HG03457 (cell line): ENCODE measurements around the gene ZNF619.
A peak's percentile ranks its signal among the peaks of the same experiment; 100 is the strongest.

ENCODE experiments used
- ATAC-seq: cut with Tn5 transposase; IDR thresholded peaks from one replicate; pipeline ENCODE4 v1.9.1; 2021; ENCODE audit warnings: moderate number of reproducible peaks; ENCODE audit not compliant: unreplicated experiment

Gene ZNF619

GRCh38 chr3:40524568-40525285 lies 47.8 kb downstream of the ZNF619 start, which contains the start of gene ZNF621:
Gene ZNF621 (plus strand): TSS chr3:40524960. CDS start chr3:40525841, 881 bp downstream.
- peak; percentile 98 for ATAC-seq

GRCh38 chr3:40528426-40528825 lies 51.5 kb downstream of the ZNF619 start:
- ATAC-seq = no peak

- ATAC-seq = no peak
These were observed 55.3 kb downstream of the ZNF619 start for GRCh38 chr3:40532252-40532651.

GRCh38 chr3:40534283-40534682 lies 57.4 kb downstream of the ZNF619 start:
- no peak for ATAC-seq
